Psoas muscle (tissue), 8 donors: Measurements from ENCODE around the gene ADCY5. TPM values are rescaled to one million over a fixed set of nuclear protein-coding genes. Genes with fewer than 3 reads are reported as not detected.

Experiments
- ATAC-seq, 4 donors: fragments of 200-7000 bp; cut with Tn5 transposase; one replicate each; pipeline ENCODE4 v1.9.1; 2020; ENCODE audit warnings: moderate library complexity in 3 of 4, mild to moderate bottlenecking in 2 of 4
- DNase-seq, 2 donors: peaks; one replicate each; pipeline ENCODE4 v3.0.0-alpha.2; 2020
- H3K27ac ChIP-seq: fragments of 200-600 bp; one replicate; pipeline ENCODE4 v1.8.0; 2022
- H3K27me3 ChIP-seq, 3 donors: fragments of 200-600 bp in 1 of 3; one replicate each; pipeline versions ENCODE4 v1.6.1 to v1.8.0; 2013 to 2022; ENCODE audit warnings: low read length in 2 of 3, mild to moderate bottlenecking in 2 of 3, moderate library complexity in 1 of 3; ENCODE audit not compliant: insufficient read depth in 3 of 3
- H3K36me3 ChIP-seq, 2 donors: fragments of 200-600 bp in 1 of 2; one replicate each; pipeline versions ENCODE4 v1.6.1 to v1.8.0; 2013 to 2022; ENCODE audit warnings: low read depth in 1 of 2, mild to moderate bottlenecking in 1 of 2, moderate library complexity in 1 of 2; ENCODE audit not compliant: insufficient read depth in 1 of 2
- H3K4me1 ChIP-seq: fragments of 200-600 bp; one replicate; pipeline ENCODE4 v1.8.0; 2022
- H3K4me3 ChIP-seq: fragments of 200-600 bp; one replicate; pipeline ENCODE4 v1.8.0; 2022; ENCODE audit warnings: mild to moderate bottlenecking
- H3K9me3 ChIP-seq: fragments of 200-600 bp; one replicate; pipeline ENCODE4 v1.8.0; 2022
- WGBS, 3 donors: extraction: QIAGEN DNeasy Blood & Tissue Kit; methylation state at CpG; one replicate each; pipeline versions ENCODE4 v1.1.6 to v1.1.7; 2013; 5-methylcytosine and 5-hydroxymethylcytosine counted together
- intact Hi-C, 2 donors: fragments of 100-400 bp; cut with DNase I; formaldehyde crosslinking; loops; one replicate each; pipeline versions ENCODE4 v1.11.0 to v1.14.2; 2022
- polyA plus RNA-seq, 3 donors: library from polyadenylated mRNA; stranded (reverse); fragments of 200-250 nt; gene quantifications; one replicate each; pipeline ENCODE4 v1.2.3, GENCODE V29; 2013
- total RNA-seq, 4 donors: library from RNA; stranded (reverse); fragmentation: NEBNext Ultra II Directional in 2 of 4; extraction: Animal tissue kit (Norgen Biotek cat#: 25700) in 2 of 4; gene quantifications; one replicate each; pipeline versions ENCODE4 v1.2.1 to v1.2.4, GENCODE V29; 2021 to 2023
- TF ChIP-seq, protein P1 (sequence below): fragments of 200-600 bp; IDR thresholded peaks from one replicate; pipeline ENCODE4 v1.8.0; 2022; ENCODE audit warnings: antibody characterized with exemption
- donor health status: healthy with polysubstance abuse.
- donor health status: DM: no; HTN: no; CAD: no; lungs with moderate emphysema.
- donor health status: Bipolar disorder and iron deficiency.
- donor health status: healthy.
- donor health status: DM: yes; HTN: yes; CAD: no.
- donor health status: DM: no; HTN: no; CAD: no.
- donor health status: DM: no; HTN: no; CAD: no.
- donor health status: DM: yes; HTN: yes; CAD: no.

ADCY5 gene
- total and polyA plus RNA-seq, 7 donors = 1.0 to 4.4 (median 1.6) TPM

DNA sequence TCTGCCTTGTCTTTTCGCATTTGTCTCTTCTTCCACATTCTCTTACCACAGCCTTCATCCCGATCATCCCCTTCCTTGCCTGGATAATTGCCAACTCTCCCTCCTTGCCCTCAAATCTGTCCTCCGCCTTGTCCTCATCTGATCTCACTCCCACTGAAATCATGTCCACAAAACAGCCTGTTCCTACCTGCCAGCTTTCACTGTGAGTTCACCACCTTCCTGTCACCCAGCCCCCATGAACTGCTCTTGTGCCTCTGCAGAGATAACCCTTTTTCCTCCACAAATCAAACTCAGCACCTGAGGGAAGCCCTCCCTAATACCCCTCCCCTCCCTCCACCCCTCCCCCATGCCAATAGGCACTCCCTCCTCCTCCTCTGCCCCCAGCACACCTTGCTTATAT is 4.8 kb upstream of the ADCY5 start:
- Histone ChIP-seq H3K9me3 (no peaks in the 10 kb centered on the region), H3K27me3 (peaks cover 0 to 62% (median 10%) of the 10 kb centered on the region in 3 donors), H3K27ac (no peak overlapping the region), H3K36me3 (no peaks in the 10 kb centered on the region), H3K4me1 (no peaks in the 10 kb centered on the region), H3K4me3 (no peak overlapping the region)
- DNase-seq = no peak
- ATAC-seq = no peak
- TF ChIP-seq, protein P1, sequence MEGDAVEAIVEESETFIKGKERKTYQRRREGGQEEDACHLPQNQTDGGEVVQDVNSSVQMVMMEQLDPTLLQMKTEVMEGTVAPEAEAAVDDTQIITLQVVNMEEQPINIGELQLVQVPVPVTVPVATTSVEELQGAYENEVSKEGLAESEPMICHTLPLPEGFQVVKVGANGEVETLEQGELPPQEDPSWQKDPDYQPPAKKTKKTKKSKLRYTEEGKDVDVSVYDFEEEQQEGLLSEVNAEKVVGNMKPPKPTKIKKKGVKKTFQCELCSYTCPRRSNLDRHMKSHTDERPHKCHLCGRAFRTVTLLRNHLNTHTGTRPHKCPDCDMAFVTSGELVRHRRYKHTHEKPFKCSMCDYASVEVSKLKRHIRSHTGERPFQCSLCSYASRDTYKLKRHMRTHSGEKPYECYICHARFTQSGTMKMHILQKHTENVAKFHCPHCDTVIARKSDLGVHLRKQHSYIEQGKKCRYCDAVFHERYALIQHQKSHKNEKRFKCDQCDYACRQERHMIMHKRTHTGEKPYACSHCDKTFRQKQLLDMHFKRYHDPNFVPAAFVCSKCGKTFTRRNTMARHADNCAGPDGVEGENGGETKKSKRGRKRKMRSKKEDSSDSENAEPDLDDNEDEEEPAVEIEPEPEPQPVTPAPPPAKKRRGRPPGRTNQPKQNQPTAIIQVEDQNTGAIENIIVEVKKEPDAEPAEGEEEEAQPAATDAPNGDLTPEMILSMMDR = no peak
- intact Hi-C loops = no loop called here
- 62 to 70% (median 70%) methylated on average over 3 of the region's 3 CpGs for WGBS, 3 donors

DNA sequence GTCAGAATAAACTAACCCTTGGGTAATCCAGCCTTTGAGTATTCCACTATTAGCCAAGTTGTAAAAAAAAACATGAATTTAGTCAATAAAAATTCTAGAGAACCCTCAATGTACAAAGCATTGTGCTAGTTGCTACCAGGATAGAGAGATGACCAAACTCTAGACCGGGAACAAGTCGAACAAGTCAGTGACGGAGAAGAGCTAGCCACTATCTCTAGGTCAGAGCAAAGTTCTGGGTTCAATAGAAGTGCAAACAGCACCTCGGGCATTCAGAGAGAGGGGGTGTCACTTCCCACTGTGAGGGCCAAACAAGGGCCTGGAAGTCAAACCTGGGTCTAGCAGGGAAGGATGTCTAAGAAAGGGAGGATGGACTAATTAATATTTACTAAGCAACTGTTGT is 2.3 kb upstream of the ADCY5 start:
- Histone ChIP-seq H3K27me3 (peaks cover 0 to 73% (median 16%) of the 10 kb centered on the region in 3 donors), H3K4me3 (no peak overlapping the region), H3K36me3 (no peaks in the 10 kb centered on the region), H3K27ac (no peak overlapping the region), H3K4me1 (no peaks in the 10 kb centered on the region), H3K9me3 (no peaks in the 10 kb centered on the region)
- intact Hi-C loops = no loop called here
- TF ChIP-seq, protein P1 = no peak
- no peak for ATAC-seq
- DNase-seq = no peak
- 74 to 81% (median 80%) methylated on average over 4 of the region's 4 CpGs for WGBS, 3 donors

DNA sequence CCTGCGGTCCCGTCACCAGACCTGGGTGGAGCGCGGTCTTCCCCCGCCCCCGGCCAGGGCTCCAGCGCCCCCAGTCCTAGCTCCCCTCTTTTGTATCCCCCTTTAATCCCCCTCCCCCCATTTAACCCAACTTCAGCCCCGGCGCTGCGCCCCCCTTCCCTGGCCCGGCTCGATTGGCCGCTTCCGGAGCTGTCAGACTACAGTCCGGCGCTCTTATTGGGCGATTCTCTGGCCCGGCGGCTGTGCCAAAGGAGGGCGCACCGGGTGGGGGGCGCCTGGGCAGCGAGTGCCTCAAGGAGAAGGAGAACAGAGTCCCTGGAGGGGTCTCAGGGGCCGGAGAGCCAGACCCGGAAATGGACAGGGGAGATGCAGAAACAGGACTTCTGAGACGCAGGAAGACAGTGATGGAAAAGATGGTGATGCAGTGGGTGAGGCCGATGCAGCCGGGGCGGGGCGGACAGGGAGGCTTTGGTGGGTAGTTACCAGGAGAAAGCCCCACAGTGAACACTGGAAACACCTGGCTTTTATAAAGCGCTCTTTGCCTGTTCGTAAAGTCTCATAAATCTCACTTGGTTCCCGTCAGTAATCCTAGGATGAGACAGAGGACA is 1.2 kb upstream of the ADCY5 start:
- no peaks in the 10 kb centered on the region for H3K36me3 ChIP-seq
- peak overlapping the region; percentile 72 for H3K4me3 ChIP-seq
- TF ChIP-seq, protein P1 = no peak
- ATAC-seq (no peak), DNase-seq (peak; percentile 21 to 63)
- no peaks in the 10 kb centered on the region for H3K4me1 ChIP-seq
- intact Hi-C loops = loop anchor here in 1 of 2 donors (5.0 kb wide), 1 partner anchor 37 kb away; no protein-coding TSS in a partner anchor
- peaks cover 0 to 77% (median 16%) of the 10 kb centered on the region in 3 donors for H3K27me3 ChIP-seq
- 8 to 9% (median 8%) methylated on average over 32 to 33 of the region's 33 CpGs for WGBS, 3 donors
- no peaks in the 10 kb centered on the region for H3K9me3 ChIP-seq
- no peak overlapping the region for H3K27ac ChIP-seq

DNA sequence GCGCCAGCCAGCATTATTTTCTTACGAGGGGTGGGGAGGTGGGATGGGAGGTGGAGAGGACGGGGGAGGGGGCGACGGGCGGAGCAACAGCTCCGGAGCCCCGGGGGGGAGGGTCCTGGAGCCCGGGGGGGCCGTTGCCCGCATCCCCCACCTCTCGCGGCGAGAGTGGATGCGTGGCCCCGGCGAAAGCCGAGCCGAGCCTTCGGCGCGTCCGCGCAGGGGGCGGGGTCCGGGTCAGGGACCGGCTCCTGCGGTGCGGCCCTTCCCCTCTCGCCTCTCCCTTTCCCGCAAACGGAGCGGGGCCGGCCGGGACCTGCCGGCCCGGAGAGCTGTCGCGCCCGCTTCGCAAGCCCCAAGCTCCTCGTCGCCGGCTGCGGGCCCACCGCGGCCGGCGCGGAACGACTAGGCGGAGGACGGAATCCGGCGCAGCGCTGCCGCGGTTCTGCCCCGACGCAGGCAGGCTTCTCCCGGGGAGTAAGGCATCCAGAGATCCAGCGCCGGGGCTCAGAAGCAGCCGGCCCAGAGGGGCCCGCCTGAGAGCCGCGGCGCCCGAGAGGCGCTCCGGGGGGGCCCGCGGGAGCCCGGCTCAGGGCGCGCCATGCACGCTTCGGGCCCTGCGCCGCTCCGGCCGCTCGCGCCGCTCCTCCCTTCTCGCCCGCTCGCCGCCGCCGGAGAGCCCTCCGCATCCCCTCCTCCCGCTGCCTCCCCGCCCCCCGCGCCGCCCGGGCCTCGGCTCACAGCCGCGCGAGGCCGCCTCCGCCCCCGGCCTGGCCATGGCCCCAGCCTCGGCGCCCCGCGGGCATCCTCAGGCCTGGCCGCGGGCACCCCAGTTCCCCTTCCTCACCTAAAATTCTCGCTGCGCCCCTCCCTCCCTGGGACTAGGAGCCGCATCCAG is 459 bp upstream of the ADCY5 start:
- H3K4me1 ChIP-seq = no peaks in the 10 kb centered on the region
- H3K4me3 ChIP-seq = peak overlapping the region; percentile 72
- 0 to 1% (median 0%) methylated on average over 49 to 114 of the region's 114 CpGs for WGBS, 3 donors
- peak overlapping the region; percentile 55 for H3K27ac ChIP-seq
- TF ChIP-seq, protein P1 = no peak
- no peaks in the 10 kb centered on the region for H3K9me3 ChIP-seq
- no peaks in the 10 kb centered on the region for H3K36me3 ChIP-seq
- intact Hi-C loops = loop anchor here in 1 of 2 donors (5.0 kb wide), 1 partner anchor 38 kb away; no protein-coding TSS in a partner anchor
- H3K27me3 ChIP-seq = peaks cover 0 to 73% (median 16%) of the 10 kb centered on the region in 3 donors
- ATAC-seq (peak; percentile 40 to 60 (median 50)), DNase-seq (peak; percentile 40 to 57)
